GM18909 (cell line): ENCODE data around the gene NEDD9.

Source experiments
- ATAC-seq: cut with Tn5 transposase; IDR thresholded peaks from one replicate; pipeline ENCODE4 v1.9.1; 2021; ENCODE audit warnings: mild to moderate bottlenecking; ENCODE audit not compliant: unreplicated experiment, poor library complexity

NEDD9 gene

GRCh38 chr6:11152581-11152980 lies 79.9 kb downstream of the NEDD9 start:
- no peak for ATAC-seq

GRCh38 chr6:11151488-11151887 lies 81.0 kb downstream of the NEDD9 start:
- no peak for ATAC-seq

DNA sequence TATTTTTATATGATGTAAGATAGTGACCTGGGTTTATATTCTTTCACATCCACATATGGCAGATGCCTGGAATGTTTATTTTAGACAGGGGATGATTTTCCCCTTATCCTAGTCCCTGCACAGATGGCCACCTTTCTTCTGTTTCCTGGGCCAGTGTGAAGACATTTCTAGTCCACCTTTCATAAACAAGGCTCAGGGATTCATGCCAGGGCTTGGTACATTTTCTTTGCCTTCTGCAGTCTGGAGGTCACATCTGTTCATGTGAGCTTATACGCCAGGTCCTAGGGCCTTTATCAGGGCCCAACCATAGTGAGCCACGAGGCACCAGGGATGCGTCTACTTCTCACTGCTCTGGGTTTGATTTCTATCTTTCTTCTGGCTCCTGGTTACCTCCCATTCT lies 82.9 kb downstream of the NEDD9 start:
- no peak for ATAC-seq

GRCh38 chr6:11146117-11146826 lies 86.2 kb downstream of the NEDD9 start:
- ATAC-seq = no peak

DNA sequence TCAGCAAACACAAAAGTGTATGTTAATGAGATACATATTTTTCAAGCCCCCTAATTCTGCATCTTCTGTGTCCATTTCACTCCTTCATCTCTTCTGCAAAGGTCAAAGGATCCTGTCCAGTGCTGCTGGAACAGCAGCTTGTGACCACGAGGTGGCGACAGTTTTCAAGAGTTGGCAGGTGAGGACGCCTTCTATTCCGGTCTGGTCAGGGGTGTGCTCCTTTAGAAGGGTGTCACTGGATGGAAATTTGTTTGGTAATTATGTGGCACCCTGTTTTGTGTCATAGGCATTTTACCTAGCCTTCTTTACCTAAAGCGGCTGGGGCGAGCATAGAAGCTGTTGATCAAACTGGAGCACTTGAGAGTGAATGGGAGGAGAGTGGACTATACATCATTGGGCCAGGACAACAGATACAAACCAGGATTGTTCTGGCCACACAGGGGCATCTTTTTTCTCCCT lies 88.0 kb downstream of the NEDD9 start:
- ATAC-seq = no peak

DNA sequence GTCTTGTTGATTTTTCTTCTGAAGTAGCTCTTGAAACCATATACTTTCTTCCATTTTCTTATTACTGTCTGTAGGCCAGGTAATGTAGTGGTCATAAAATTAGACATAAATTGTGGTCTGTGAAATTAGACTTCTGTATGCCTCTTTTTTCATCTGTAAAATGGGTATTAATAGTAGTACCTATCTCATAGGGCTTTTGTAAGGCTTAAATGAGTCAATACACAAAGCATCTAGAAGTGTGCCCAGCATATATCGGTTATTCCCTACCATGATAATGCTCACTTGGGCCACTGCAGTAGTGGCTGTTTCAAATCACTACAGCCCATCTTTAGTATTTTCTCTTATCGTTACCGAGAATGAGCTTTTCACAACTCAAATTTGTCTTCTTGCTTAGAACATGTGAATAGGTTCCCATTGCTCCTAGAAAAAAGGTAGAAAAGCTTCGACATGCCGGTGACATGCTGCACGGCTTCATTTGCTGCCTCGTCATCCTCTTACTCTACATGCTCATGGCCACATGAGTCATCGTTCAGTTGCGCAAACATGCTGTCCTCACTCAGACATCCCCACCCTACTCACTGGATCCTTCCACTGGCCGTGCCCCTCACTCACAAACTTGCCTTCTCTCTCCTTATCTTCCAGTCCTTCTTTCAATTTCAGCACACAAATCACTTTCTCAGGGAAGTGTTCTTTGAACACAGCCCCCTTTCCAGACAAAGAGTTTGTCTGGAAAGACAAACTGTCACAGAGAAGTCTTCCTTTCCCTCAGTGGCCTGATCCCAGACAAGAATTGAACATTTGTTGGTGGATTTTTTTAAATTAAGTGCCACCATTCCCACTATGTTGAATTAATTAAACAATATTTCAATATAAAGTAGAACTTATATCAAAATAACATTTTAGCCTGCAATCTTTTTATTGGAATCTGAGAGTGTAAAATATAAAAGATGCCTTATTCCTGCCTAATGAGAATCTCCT lies 88.8 kb downstream of the NEDD9 start:
- no peak for ATAC-seq

DNA sequence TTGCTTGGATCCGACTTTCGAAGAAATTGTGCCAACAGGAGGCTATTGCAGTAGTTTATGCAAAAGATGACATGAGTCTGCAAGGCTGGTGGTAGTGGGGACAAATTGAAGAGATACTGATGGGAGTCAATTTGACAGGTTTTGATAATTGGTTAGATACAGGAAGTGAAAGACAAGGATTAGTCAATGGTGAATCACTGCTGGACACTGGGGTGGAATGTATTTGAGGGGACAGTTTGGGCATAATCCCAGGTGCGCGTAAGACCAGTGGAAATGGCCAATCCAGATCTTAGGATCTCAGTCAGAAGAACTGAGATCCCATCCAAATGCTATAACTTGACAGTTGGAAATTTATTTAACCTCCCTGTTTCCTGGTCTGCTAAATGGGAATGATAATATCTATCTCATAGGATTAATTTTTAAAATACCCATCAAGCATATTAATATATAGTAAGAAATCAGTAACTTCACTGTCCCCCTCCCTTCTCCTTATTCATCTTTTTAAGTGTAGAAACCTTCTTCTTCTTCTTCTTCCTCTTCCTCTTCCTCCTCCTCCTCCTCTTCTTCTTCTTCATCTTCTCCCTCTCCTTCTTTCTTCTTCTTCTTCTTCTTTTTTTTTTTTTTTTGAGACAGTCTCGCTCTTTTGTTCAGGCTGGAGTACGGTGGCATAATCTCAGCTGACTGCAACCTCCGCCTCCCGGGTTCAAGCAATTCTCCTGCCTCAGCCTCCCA lies 90.0 kb downstream of the NEDD9 start:
- ATAC-seq = no peak

- ATAC-seq = no peak
Measured at GRCh38 chr6:11141295-11141694, 91.2 kb downstream of the NEDD9 start.

DNA sequence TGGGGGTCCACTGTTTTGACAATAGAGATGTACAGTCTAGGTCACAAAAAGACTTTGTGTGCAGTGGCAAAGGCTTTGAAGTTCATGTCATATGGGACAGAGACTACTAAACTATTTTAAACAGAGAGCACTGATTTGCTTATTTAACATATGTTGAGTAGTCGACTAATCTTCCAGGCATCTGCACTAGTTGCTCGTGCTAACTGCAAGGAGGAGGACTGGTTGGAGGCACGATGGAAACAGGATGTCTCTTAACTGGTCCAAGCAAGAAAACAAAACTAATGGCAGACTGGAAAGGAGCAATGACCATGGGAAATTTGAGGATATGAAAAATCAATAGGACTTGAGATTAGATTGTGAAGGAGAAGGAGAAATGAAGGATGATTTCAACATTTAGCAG lies 92.4 kb downstream of the NEDD9 start:
- no peak for ATAC-seq

DNA sequence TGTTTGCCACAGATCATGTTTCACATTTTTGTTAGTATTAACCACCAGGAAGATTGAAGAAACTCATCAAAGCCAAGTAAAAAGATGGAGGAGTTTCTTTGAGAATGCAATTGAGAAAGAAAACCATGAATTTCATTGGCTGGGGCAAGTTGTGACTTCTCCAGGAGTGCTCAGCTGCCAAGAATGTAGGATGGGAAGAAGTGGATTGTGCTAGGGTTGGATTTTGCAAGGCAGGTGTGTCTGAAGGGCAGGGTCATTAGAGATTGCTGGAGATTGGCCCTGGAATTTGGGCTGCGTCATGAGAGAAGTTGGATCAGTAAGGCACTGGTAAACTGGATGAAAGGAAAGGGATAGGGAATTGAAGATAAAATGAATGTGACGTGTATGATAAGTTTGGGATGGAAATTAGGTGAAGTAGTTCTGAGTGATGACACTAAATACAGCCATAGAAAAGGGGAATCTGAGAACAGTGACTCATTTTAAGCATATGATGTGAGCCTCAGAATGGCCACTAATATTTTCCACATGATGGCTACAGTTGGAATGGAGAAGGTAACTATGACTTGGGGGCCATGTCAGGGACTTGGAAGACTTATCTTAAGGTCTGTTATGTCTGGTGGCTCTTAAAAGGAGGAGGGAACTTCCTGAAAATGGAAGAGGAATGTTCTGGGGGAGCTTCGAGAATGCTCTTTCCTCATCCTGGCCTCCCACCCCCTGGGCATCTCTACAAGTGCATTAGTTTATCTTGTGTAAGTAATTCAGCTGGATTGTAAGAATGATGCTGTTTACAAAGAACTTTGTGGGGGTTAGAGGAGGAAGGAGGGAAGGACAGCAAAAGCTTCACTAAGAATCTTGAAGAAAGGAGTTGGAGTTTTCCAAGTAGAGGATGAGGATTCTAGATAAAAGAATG lies 93.2 kb downstream of the NEDD9 start:
- ATAC-seq = no peak

DNA sequence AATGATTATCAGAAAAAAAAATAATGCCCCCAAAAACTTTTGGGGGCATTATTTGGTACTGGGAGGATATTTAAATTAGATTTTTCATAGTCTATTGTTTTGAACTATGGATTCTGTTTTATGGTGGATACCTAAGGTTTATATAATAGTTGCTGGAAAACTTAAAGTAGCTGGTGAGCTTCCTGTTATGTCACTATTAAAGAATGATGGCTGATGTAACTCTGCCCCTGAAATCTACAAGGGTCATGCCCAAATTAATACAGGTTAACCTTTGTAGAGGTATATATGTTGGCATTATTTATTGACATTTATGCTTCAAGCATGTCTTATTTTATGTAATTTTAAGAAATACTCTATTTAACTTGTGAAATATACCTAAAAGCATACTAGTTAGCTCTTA lies 95.7 kb downstream of the NEDD9 start:
- ATAC-seq = no peak
